MV-4-11 (cell line): ENCODE measurements around the gene SNX32.

Experiments used
- DNase-seq: peaks from one replicate; lab custom pipeline; 2025; lab: John Stamatoyannopoulos, UW

SNX32 gene

GRCh38 chr11:65903068-65903481, 69.3 kb downstream of the SNX32 start:
- DNase-seq: peak; percentile 76
